OCI-LY7 (cell line): Measurements from ENCODE around the gene ADPRS.

Source experiments
- CTCF ChIP-seq: fragments of 200-600 bp; sonication (generic); conservative IDR thresholded peaks from 2 replicates; pipeline ENCODE4 v1.5.1; 2014; ENCODE audit warnings: mild to moderate bottlenecking, antibody characterized with exemption, low read length, moderate library complexity, mixed read lengths
- EZH2phosphoT487 ChIP-seq: fragments of 200-600 bp; sonication (generic); IDR thresholded peaks from 2 replicates; pipeline ENCODE4 v1.6.1; 2018; ENCODE audit warnings: low read depth, borderline replicate concordance, mild to moderate bottlenecking, mixed run types, antibody characterized with exemption, low read length, moderate library complexity, mixed read lengths

- TF ChIP-seq CTCF, result no peak
- no peak for TF ChIP-seq EZH2phosphoT487
Measured at GRCh38 chr1:36085126-36085525, 3.6 kb upstream of the ADPRS start.
